ENCODE measurements around the gene SND1.

DNA sequence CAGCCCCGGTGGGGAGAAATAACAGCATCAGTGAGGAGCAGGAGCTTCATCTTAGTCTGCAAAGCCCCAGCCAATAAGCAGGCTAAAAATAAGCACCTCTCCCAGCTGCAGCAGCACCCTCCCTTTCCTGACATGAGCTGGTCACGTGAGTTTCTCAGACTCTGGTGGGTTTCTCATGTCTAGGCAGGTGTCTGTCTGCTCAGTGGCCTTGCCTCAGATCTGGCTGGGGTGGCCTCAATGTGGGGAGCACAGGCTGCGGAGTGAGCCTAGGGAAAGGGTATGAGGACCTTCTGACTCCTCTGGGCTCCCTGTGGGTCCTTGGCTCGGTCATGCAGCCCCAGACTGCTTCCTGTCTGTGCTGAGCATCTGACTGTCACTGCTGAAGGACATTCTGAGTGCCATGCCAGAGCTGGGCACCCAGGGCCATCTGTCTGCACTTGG, 460.8 kb downstream of the SND1 start:
- TF ChIP-seq, protein P1, sequence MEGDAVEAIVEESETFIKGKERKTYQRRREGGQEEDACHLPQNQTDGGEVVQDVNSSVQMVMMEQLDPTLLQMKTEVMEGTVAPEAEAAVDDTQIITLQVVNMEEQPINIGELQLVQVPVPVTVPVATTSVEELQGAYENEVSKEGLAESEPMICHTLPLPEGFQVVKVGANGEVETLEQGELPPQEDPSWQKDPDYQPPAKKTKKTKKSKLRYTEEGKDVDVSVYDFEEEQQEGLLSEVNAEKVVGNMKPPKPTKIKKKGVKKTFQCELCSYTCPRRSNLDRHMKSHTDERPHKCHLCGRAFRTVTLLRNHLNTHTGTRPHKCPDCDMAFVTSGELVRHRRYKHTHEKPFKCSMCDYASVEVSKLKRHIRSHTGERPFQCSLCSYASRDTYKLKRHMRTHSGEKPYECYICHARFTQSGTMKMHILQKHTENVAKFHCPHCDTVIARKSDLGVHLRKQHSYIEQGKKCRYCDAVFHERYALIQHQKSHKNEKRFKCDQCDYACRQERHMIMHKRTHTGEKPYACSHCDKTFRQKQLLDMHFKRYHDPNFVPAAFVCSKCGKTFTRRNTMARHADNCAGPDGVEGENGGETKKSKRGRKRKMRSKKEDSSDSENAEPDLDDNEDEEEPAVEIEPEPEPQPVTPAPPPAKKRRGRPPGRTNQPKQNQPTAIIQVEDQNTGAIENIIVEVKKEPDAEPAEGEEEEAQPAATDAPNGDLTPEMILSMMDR (IDR thresholded peaks at IDR 0.05) = no peak
- no peak for TF ChIP-seq POLR2A (IDR thresholded peaks at IDR 0.05)

Measured in right lobe of liver (tissue), 4 donors.